Vagina (tissue), 2 donors: Measurements from ENCODE around the gene RNF32. TPM values are rescaled to one million over a fixed set of nuclear protein-coding genes. Genes with fewer than 3 reads are reported as not detected.

ENCODE experiments used
- DNase-seq, 2 donors: peaks; one replicate each; pipeline ENCODE4 v3.0.0-alpha.2; 2017; ENCODE audit errors: extremely low spot score in 2 of 2
- H3K27ac ChIP-seq: fragments of 200-600 bp; sonication (generic); one replicate; pipeline ENCODE4 v1.5.1; 2019
- H3K27me3 ChIP-seq: fragments of 200-600 bp; sonication (generic); one replicate; pipeline ENCODE4 v1.5.1; 2019
- H3K36me3 ChIP-seq, 2 donors: fragments of 200-600 bp; sonication (generic); one replicate each; pipeline ENCODE4 v1.5.1; 2017 to 2019
- H3K4me1 ChIP-seq: fragments of 200-600 bp; sonication (generic); one replicate; pipeline ENCODE4 v1.5.1; 2019
- H3K4me3 ChIP-seq, 2 donors: fragments of 200-600 bp; sonication (generic); 1 replicate in 1 of 2; 2 replicates in 1 of 2; pipeline ENCODE4 v1.5.1; 2016 to 2019
- H3K9me3 ChIP-seq: fragments of 200-600 bp; sonication (generic); one replicate; pipeline ENCODE4 v1.5.1; 2019
- CTCF ChIP-seq, 3 experiments: fragments of 450-650 bp in 2 of 3; fragments of 200-600 bp in 1 of 3; sonication (generic) in 1 of 3; IDR thresholded peaks; one replicate each; pipeline ENCODE4 v1.5.1; 2017 to 2019; ENCODE audit warnings: antibody characterized with exemption in 3 of 3, mild to moderate bottlenecking in 2 of 3, moderate library complexity in 2 of 3
- POLR2A ChIP-seq, 2 donors: fragments of 450-650 bp; IDR thresholded peaks; one replicate each; pipeline ENCODE4 v1.6.1; 2017; ENCODE audit warnings: antibody characterized with exemption in 2 of 2, mild to moderate bottlenecking in 2 of 2, moderate library complexity in 2 of 2
- POLR2AphosphoS5 ChIP-seq, 2 donors: sonication (generic); formaldehyde crosslinking; IDR thresholded peaks; one replicate each; pipeline ENCODE4 v1.9.0; 2017; ENCODE audit warnings: antibody characterized with exemption in 2 of 2, mild to moderate bottlenecking in 2 of 2, low read depth in 1 of 2; ENCODE audit not compliant: insufficient read depth in 1 of 2
- intact Hi-C: fragments of 100-400 bp; cut with DNase I; formaldehyde crosslinking; loops from one replicate; pipeline ENCODE4 v1.15.1; 2023
- total RNA-seq: library from RNA; depleted of rRNA; stranded (reverse); fragments of >200 nt; gene quantifications from one replicate; pipeline ENCODE4 v1.2.3, GENCODE V29; 2016

RNF32 gene
- total RNA-seq, 1 donor from 2014 or later, result not detected

- intact Hi-C loops, result no loop called here
- no peaks in the 10 kb centered on the region for H3K9me3 ChIP-seq
- H3K4me1 ChIP-seq, result no peaks in the 10 kb centered on the region
- no peak for DNase-seq
- TF ChIP-seq POLR2AphosphoS5 (IDR thresholded peaks at IDR 0.05; ENCODE audit: insufficient read depth in 1 of 2, low read depth in 1 of 2), result no peak
- no peak for TF ChIP-seq POLR2A (IDR thresholded peaks at IDR 0.05)
- no peak for TF ChIP-seq CTCF (IDR thresholded peaks at IDR 0.05)
- H3K36me3 ChIP-seq, result peaks cover 0 to 27% of the 10 kb centered on the region in 2 donors
- H3K27ac ChIP-seq, result no peak overlapping the region
- no peaks in the 10 kb centered on the region for H3K27me3 ChIP-seq
- no peak overlapping the region for H3K4me3 ChIP-seq
These were observed 32.9 kb downstream of the RNF32 start for GRCh38 chr7:156673454-156673853.

GRCh38 chr7:156673902-156674301, 33.3 kb downstream of the RNF32 start:
- peaks cover 0 to 27% of the 10 kb centered on the region in 2 donors for H3K36me3 ChIP-seq
- H3K4me1 ChIP-seq, result no peaks in the 10 kb centered on the region
- H3K9me3 ChIP-seq, result no peaks in the 10 kb centered on the region
- intact Hi-C loops, result no loop called here
- no peak overlapping the region for H3K27ac ChIP-seq
- DNase-seq, result no peak
- no peak overlapping the region for H3K4me3 ChIP-seq
- H3K27me3 ChIP-seq, result no peaks in the 10 kb centered on the region
- TF ChIP-seq POLR2A (IDR thresholded peaks at IDR 0.05) (no peak), POLR2AphosphoS5 (IDR thresholded peaks at IDR 0.05; ENCODE audit: insufficient read depth in 1 of 2, low read depth in 1 of 2) (no peak), CTCF (IDR thresholded peaks at IDR 0.05) (no peak)

GRCh38 chr7:156675721-156676120, 35.1 kb downstream of the RNF32 start:
- peaks cover 0 to 27% of the 10 kb centered on the region in 2 donors for H3K36me3 ChIP-seq
- intact Hi-C loops, result no loop called here

GRCh38 chr7:156676263-156676662, 35.7 kb downstream of the RNF32 start:
- intact Hi-C loops, result no loop called here
- Histone ChIP-seq H3K4me3 (no peak overlapping the region), H3K4me1 (no peaks in the 10 kb centered on the region), H3K36me3 (peaks cover 0 to 27% of the 10 kb centered on the region in 2 donors), H3K27me3 (no peaks in the 10 kb centered on the region), H3K9me3 (no peaks in the 10 kb centered on the region), H3K27ac (no peak overlapping the region)
- no peak for DNase-seq
- TF ChIP-seq POLR2AphosphoS5 (IDR thresholded peaks at IDR 0.05; ENCODE audit: insufficient read depth in 1 of 2, low read depth in 1 of 2), result no peak
- TF ChIP-seq POLR2A (IDR thresholded peaks at IDR 0.05), result no peak
- no peak for TF ChIP-seq CTCF (IDR thresholded peaks at IDR 0.05)

More at GRCh38 chr7:156675721-156676120, 35.1 kb downstream of the RNF32 start:
- TF ChIP-seq CTCF (IDR thresholded peaks at IDR 0.05) (no peak), POLR2AphosphoS5 (IDR thresholded peaks at IDR 0.05; ENCODE audit: insufficient read depth in 1 of 2, low read depth in 1 of 2) (no peak), POLR2A (IDR thresholded peaks at IDR 0.05) (no peak)
- Histone ChIP-seq H3K27ac (no peak overlapping the region), H3K27me3 (no peaks in the 10 kb centered on the region), H3K4me1 (no peaks in the 10 kb centered on the region), H3K4me3 (no peak overlapping the region), H3K9me3 (no peaks in the 10 kb centered on the region)
- DNase-seq, result no peak

- TF ChIP-seq CTCF (IDR thresholded peaks at IDR 0.05), result no peak
- no peak for TF ChIP-seq POLR2A (IDR thresholded peaks at IDR 0.05)
- no peak for TF ChIP-seq POLR2AphosphoS5 (IDR thresholded peaks at IDR 0.05; ENCODE audit: insufficient read depth in 1 of 2, low read depth in 1 of 2)
- H3K9me3 ChIP-seq, result no peaks in the 10 kb centered on the region
- no peak for DNase-seq
- no peak overlapping the region for H3K4me3 ChIP-seq
- H3K36me3 ChIP-seq, result peaks cover 0 to 33% of the 10 kb centered on the region in 2 donors
- no peaks in the 10 kb centered on the region for H3K27me3 ChIP-seq
- no peak overlapping the region for H3K27ac ChIP-seq
- H3K4me1 ChIP-seq, result no peaks in the 10 kb centered on the region
- intact Hi-C loops, result no loop called here
These were observed 36.9 kb downstream of the RNF32 start for GRCh38 chr7:156677374-156678054.
